K562 (cell line): ENCODE measurements around the gene BCL2L15. TPM values are rescaled to one million over a fixed set of nuclear protein-coding genes. Genes with fewer than 3 reads are reported as not detected.
A peak's percentile ranks its signal among the peaks of the same experiment; 100 is the strongest.

ENCODE experiments used
- BMI1 ChIP-seq: fragments of 150-350 bp; IDR thresholded peaks from 2 replicates; pipeline ENCODE4 v1.6.1; 2014; ENCODE audit warnings: low read length
- E2F4 ChIP-seq: sonication (generic); formaldehyde crosslinking; IDR thresholded peaks from 2 replicates; pipeline ENCODE4 v1.8.0; 2022; ENCODE audit warnings: mild to moderate bottlenecking, low read depth, missing genetic modification reagents
- KAT2B ChIP-seq: IDR thresholded peaks from one replicate; pipeline ENCODE4 v1.6.1; 2012; ENCODE audit warnings: low read depth, mild to moderate bottlenecking, control low read depth, inconsistent platforms, low read length, moderate library complexity
- KLF13 ChIP-seq: fragments of 450-650 bp; IDR thresholded peaks from 2 replicates; pipeline ENCODE4 v1.6.1; 2016; ENCODE audit warnings: missing genetic modification characterization, low read depth, mild to moderate bottlenecking, missing compliant biosample characterization, moderate library complexity, borderline replicate concordance
- KLF16 ChIP-seq: IDR thresholded peaks from 2 replicates; pipeline ENCODE4 v1.6.1; 2016; ENCODE audit warnings: antibody characterized with exemption
- NFE2 ChIP-seq: IDR thresholded peaks from 2 replicates; pipeline ENCODE4 v1.6.1; 2014; ENCODE audit warnings: antibody characterized with exemption, low read depth
- NR4A1 ChIP-seq, 2 experiments: fragments of 250-450 bp in 1 of 2; fragments of 450-650 bp in 1 of 2; sonication (Bioruptor Pico) in 1 of 2; IDR thresholded peaks; 2 replicates each; pipeline versions ENCODE4 v1.4.0 to v1.6.1; 2016 to 2020; ENCODE audit warnings: mild to moderate bottlenecking in 2 of 2, missing compliant biosample characterization in 1 of 2, missing genetic modification characterization in 1 of 2, moderate library complexity in 1 of 2
- RB1 ChIP-seq: fragments of 450-650 bp; IDR thresholded peaks from 2 replicates; pipeline ENCODE4 v1.6.1; 2017; ENCODE audit warnings: low read depth, mild to moderate bottlenecking
- SMAD1 ChIP-seq: fragments of 150-350 bp; IDR thresholded peaks from 2 replicates; pipeline ENCODE4 v1.6.1; 2014; ENCODE audit warnings: low read length, low read depth; ENCODE audit not compliant: partially characterized antibody
- SMARCE1 ChIP-seq: fragments of 450-650 bp; IDR thresholded peaks from 2 replicates; pipeline ENCODE4 v1.7.1; 2016; ENCODE audit warnings: mild to moderate bottlenecking
- TFAP4 ChIP-seq: sonication (generic); formaldehyde crosslinking; IDR thresholded peaks from 2 replicates; pipeline ENCODE4 v1.8.0; 2022; ENCODE audit warnings: missing genetic modification reagents, mild to moderate bottlenecking, moderate library complexity, borderline replicate concordance
- ZEB2 ChIP-seq: fragments of 450-650 bp; IDR thresholded peaks from 2 replicates; pipeline ENCODE4 v1.6.1; 2016
- ZNF324 ChIP-seq: fragments of 250-450 bp; sonication (Bioruptor Pico); IDR thresholded peaks from 2 replicates; pipeline ENCODE4 v1.4.0; 2020; ENCODE audit warnings: mild to moderate bottlenecking
- polyA plus RNA-seq, 8 experiments: library from polyadenylated mRNA; depleted of rRNA in 4 of 8; stranded (reverse) in 5 of 8; unstranded in 3 of 8; fragments of >200 nt; fragmentation: Nextera tagmentation in 2 of 8; fragmentation: Illumina TruSeq in 1 of 8; extraction: Ambion mirVana in 2 of 8; extraction: Trizol in 1 of 8; gene quantifications; 2 replicates each; pipeline versions ENCODE4 v1.2.1 to v1.2.3, GENCODE V29; 2011 to 2014; ENCODE audit warnings: inconsistent platforms in 1 of 8, missing spikeins in 1 of 8
- total RNA-seq, 7 experiments: library from RNA; depleted of rRNA in 6 of 7; stranded (reverse); fragments of >200 nt in 6 of 7; fragmentation: Illumina TruSeq in 2 of 7; extraction: Trizol in 2 of 7; gene quantifications; 2 replicates each; pipeline versions ENCODE4 v1.2.1 to v1.2.3, GENCODE V29; 2011 to 2021; ENCODE audit warnings: low replicate concordance in 1 of 7
- TF ChIP-seq, protein P1 (sequence below): fragments of 200-600 bp; sonication (generic); IDR thresholded peaks from one replicate; pipeline ENCODE4 v1.6.1; 2012; ENCODE audit warnings: mild to moderate bottlenecking, low read depth, low read length, inconsistent platforms

Gene BCL2L15
- total and polyA plus RNA-seq, 9 of the 15 experiments (the other 6 are each of a cell fraction or from before 2014, with no cell fraction given), result 0.06 to 0.42 (median 0.28) TPM; not detected in 1

DNA sequence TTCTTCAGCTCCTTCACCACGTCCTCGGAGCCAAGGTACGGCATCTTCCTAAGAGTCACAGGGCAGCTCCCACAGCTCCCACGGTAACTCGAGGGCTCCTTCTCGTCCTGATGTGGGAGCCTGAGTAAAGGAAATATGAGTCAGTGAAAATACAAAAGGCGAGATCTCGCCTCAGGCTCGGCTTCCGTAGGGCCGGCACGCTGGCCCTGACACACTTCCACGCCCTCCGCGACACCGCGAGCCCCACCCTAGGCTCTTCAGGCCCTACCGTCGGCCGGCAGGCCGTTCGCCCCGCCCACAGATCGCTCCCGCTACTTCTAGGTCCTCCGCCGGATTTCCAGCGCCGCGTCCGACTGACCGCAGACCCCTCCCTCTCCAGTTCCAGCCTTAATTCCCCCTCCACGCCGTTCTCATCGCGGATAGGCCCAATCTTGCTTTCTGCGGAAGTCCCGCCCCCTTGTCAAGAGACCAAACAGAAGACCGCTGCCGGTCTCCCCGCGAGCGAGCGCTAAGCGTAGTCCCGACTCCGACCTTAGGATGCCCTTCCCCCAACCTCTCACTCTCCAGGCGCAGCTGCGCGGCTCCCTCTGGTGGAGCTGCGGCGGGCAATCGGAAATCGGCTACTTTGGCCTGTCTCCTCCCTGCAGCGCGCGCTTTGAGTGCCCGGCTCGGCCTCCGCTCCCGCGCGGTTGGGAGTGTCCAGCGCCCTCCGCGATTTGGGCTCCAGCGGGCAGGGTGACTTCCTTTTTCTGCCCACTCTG lies 17.5 kb upstream of the BCL2L15 start, which contains the start of the genes AP4B1 and DCLRE1B (continued):
- no peak for TF ChIP-seq KLF13 (tag)
- TF ChIP-seq TFAP4 (CRISPR knock-in tag), result peak; percentile 98
- TF ChIP-seq ZNF324, result no peak
- 0 out of 2 replicates have a peak, but pooled peaks have one; percentile 36 for TF ChIP-seq BMI1
- peak; percentile 100 for TF ChIP-seq RB1
- 0 out of 2 replicates have a peak, but pooled peaks have one; percentile 53 for TF ChIP-seq NFE2
- no peak for TF ChIP-seq KAT2B
- 0 out of 2 replicates have a peak, but pooled peaks have one; percentile 46 for TF ChIP-seq SMARCE1
- TF ChIP-seq NR4A1 (CRISPR knock-in tag; IDR thresholded peaks at IDR 0.05), result no peak
- TF ChIP-seq NR4A1 (tag; IDR thresholded peaks at IDR 0.05), result peak; percentile 5; the same call in 1 of the 2 replicates
- TF ChIP-seq SMAD1, result peak; percentile 73
- peak; percentile 77 for TF ChIP-seq KLF16
- peak; percentile 94 for TF ChIP-seq E2F4 (CRISPR knock-in tag)
- TF ChIP-seq, protein P1, sequence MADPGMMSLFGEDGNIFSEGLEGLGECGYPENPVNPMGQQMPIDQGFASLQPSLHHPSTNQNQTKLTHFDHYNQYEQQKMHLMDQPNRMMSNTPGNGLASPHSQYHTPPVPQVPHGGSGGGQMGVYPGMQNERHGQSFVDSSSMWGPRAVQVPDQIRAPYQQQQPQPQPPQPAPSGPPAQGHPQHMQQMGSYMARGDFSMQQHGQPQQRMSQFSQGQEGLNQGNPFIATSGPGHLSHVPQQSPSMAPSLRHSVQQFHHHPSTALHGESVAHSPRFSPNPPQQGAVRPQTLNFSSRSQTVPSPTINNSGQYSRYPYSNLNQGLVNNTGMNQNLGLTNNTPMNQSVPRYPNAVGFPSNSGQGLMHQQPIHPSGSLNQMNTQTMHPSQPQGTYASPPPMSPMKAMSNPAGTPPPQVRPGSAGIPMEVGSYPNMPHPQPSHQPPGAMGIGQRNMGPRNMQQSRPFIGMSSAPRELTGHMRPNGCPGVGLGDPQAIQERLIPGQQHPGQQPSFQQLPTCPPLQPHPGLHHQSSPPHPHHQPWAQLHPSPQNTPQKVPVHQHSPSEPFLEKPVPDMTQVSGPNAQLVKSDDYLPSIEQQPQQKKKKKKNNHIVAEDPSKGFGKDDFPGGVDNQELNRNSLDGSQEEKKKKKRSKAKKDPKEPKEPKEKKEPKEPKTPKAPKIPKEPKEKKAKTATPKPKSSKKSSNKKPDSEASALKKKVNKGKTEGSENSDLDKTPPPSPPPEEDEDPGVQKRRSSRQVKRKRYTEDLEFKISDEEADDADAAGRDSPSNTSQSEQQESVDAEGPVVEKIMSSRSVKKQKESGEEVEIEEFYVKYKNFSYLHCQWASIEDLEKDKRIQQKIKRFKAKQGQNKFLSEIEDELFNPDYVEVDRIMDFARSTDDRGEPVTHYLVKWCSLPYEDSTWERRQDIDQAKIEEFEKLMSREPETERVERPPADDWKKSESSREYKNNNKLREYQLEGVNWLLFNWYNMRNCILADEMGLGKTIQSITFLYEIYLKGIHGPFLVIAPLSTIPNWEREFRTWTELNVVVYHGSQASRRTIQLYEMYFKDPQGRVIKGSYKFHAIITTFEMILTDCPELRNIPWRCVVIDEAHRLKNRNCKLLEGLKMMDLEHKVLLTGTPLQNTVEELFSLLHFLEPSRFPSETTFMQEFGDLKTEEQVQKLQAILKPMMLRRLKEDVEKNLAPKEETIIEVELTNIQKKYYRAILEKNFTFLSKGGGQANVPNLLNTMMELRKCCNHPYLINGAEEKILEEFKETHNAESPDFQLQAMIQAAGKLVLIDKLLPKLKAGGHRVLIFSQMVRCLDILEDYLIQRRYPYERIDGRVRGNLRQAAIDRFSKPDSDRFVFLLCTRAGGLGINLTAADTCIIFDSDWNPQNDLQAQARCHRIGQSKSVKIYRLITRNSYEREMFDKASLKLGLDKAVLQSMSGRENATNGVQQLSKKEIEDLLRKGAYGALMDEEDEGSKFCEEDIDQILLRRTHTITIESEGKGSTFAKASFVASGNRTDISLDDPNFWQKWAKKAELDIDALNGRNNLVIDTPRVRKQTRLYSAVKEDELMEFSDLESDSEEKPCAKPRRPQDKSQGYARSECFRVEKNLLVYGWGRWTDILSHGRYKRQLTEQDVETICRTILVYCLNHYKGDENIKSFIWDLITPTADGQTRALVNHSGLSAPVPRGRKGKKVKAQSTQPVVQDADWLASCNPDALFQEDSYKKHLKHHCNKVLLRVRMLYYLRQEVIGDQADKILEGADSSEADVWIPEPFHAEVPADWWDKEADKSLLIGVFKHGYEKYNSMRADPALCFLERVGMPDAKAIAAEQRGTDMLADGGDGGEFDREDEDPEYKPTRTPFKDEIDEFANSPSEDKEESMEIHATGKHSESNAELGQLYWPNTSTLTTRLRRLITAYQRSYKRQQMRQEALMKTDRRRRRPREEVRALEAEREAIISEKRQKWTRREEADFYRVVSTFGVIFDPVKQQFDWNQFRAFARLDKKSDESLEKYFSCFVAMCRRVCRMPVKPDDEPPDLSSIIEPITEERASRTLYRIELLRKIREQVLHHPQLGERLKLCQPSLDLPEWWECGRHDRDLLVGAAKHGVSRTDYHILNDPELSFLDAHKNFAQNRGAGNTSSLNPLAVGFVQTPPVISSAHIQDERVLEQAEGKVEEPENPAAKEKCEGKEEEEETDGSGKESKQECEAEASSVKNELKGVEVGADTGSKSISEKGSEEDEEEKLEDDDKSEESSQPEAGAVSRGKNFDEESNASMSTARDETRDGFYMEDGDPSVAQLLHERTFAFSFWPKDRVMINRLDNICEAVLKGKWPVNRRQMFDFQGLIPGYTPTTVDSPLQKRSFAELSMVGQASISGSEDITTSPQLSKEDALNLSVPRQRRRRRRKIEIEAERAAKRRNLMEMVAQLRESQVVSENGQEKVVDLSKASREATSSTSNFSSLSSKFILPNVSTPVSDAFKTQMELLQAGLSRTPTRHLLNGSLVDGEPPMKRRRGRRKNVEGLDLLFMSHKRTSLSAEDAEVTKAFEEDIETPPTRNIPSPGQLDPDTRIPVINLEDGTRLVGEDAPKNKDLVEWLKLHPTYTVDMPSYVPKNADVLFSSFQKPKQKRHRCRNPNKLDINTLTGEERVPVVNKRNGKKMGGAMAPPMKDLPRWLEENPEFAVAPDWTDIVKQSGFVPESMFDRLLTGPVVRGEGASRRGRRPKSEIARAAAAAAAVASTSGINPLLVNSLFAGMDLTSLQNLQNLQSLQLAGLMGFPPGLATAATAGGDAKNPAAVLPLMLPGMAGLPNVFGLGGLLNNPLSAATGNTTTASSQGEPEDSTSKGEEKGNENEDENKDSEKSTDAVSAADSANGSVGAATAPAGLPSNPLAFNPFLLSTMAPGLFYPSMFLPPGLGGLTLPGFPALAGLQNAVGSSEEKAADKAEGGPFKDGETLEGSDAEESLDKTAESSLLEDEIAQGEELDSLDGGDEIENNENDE, result no peak
- no peak for TF ChIP-seq ZEB2
